SU-DHL-6 (cell line): Measurements from ENCODE around the gene KYAT1.

ENCODE experiments used
- EZH2phosphoT487 ChIP-seq: fragments of 200-600 bp; sonication (generic), shearing (Covaris generic); conservative IDR thresholded peaks from 2 replicates; pipeline ENCODE4 v1.6.1; 2018; ENCODE audit warnings: mild to moderate bottlenecking, antibody characterized with exemption, low read length, moderate library complexity, mixed read lengths
- TF ChIP-seq, protein P1 (sequence below): fragments of 200-600 bp; sonication (generic); IDR thresholded peaks from one replicate; pipeline ENCODE4 v1.5.1; 2017; ENCODE audit warnings: antibody characterized with exemption, mild to moderate bottlenecking, low read length, moderate library complexity; ENCODE audit not compliant: insufficient read depth, poor library complexity, severe bottlenecking

DNA sequence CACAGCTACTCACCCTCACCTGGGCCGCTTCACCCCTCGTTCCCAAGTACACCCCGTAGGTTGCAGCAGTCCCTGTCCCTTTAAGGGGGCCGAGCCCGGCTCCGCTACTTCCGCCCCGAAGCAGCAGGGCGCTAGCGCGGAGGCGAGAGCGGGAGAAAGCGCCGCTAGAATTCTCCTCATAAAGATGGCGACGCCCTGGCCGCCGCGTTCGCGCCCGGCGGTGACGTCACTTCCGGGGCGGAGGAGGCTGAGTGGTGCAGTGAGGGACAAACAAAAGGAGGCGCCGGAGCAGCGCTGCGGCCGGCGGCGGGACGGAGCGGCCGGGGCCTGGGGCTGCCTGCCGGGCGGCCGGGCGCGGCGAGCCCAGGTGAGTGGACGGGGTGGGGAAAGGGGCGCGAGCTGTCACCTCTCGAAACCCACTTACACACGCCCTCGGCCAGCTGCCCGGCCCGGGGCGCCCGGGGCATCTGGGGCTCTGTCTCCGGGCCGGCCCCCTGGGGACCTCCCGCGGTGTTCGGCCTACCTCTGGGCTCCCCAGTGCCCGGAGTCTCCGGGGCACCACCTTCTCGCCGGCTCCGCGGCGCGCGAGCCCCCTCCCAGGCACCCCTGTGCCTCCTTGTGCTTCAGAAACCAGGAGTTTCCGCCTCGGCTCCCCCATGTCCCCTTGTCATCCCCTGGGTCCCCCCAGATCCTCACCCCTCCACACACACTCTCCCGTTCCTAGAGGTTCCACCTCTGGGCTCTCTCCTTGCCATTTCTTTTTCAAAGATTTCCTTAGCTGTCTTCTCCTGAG is at the start of gene KYAT1, which contains the start of gene LRRC8A:
- TF ChIP-seq, protein P1, sequence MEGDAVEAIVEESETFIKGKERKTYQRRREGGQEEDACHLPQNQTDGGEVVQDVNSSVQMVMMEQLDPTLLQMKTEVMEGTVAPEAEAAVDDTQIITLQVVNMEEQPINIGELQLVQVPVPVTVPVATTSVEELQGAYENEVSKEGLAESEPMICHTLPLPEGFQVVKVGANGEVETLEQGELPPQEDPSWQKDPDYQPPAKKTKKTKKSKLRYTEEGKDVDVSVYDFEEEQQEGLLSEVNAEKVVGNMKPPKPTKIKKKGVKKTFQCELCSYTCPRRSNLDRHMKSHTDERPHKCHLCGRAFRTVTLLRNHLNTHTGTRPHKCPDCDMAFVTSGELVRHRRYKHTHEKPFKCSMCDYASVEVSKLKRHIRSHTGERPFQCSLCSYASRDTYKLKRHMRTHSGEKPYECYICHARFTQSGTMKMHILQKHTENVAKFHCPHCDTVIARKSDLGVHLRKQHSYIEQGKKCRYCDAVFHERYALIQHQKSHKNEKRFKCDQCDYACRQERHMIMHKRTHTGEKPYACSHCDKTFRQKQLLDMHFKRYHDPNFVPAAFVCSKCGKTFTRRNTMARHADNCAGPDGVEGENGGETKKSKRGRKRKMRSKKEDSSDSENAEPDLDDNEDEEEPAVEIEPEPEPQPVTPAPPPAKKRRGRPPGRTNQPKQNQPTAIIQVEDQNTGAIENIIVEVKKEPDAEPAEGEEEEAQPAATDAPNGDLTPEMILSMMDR: no peak
- TF ChIP-seq EZH2phosphoT487: no peak
